Measurements from ENCODE around the gene ZNG1A. TPM values are rescaled to one million over a fixed set of nuclear protein-coding genes. Genes with fewer than 3 reads are reported as not detected.

ZNG1A gene
- total and polyA plus RNA-seq, 4 donors = 24.5 to 60.8 (median 33.9) TPM

- ATAC-seq (ENCODE audit: insufficient read depth, low FRiP score) (no peak), DNase-seq (no peak)
- H3K36me3 ChIP-seq (ENCODE audit: control insufficient read depth in 4 of 4, insufficient read depth in 4 of 4, low read length in 4 of 4) = no peaks in the 10 kb centered on the region
- H3K27ac ChIP-seq (ENCODE audit: low read depth in 1 of 2, low read length in 1 of 2) = no peak overlapping the region
- TF ChIP-seq CTCF (IDR thresholded peaks at IDR 0.05; ENCODE audit: control extremely low read depth, extremely low read depth) = no peak
- peaks cover 0 to 28% (median 22%) of the 10 kb centered on the region in 3 donors for H3K27me3 ChIP-seq (ENCODE audit: control insufficient read depth in 3 of 3, insufficient read depth in 3 of 3, low read length in 2 of 3)
- no peak overlapping the region for H3K9ac ChIP-seq (ENCODE audit: insufficient read depth in 1 of 2, low read length in 2 of 2)
- WGBS, 2 donors = 36 to 60% methylated on average over 3 of the region's 3 CpGs
- no peaks in the 10 kb centered on the region for H3K4me1 ChIP-seq (ENCODE audit: control insufficient read depth in 5 of 5, insufficient read depth in 5 of 5, low read length in 5 of 5)
- H3K4me3 ChIP-seq = no peak overlapping the region
- H3K9me3 ChIP-seq (ENCODE audit: control insufficient read depth in 4 of 4, insufficient read depth in 3 of 4, low read length in 3 of 4) = no peaks in the 10 kb centered on the region
Observed at GRCh38 chr9:212297-212696, 33.4 kb upstream of the ZNG1A start.

- Histone ChIP-seq H3K4me3 (no peak overlapping the region), H3K27me3 (ENCODE audit: control insufficient read depth in 3 of 3, insufficient read depth in 3 of 3, low read length in 2 of 3) (peaks cover 0 to 21% (median 15%) of the 10 kb centered on the region in 3 donors), H3K9ac (ENCODE audit: insufficient read depth in 1 of 2, low read length in 2 of 2) (no peak overlapping the region), H3K27ac (ENCODE audit: low read depth in 1 of 2, low read length in 1 of 2) (no peak overlapping the region), H3K9me3 (ENCODE audit: control insufficient read depth in 4 of 4, insufficient read depth in 3 of 4, low read length in 3 of 4) (no peaks in the 10 kb centered on the region), H3K4me1 (ENCODE audit: control insufficient read depth in 5 of 5, insufficient read depth in 5 of 5, low read length in 5 of 5) (no peaks in the 10 kb centered on the region), H3K36me3 (ENCODE audit: control insufficient read depth in 4 of 4, insufficient read depth in 4 of 4, low read length in 4 of 4) (no peaks in the 10 kb centered on the region)
- WGBS, 2 donors = 41 to 47% methylated on average over 5 of the region's 5 CpGs
- DNase-seq (peak in 2 of 3 donors; percentile 20 to 56), ATAC-seq (ENCODE audit: insufficient read depth, low FRiP score) (no peak)
- TF ChIP-seq CTCF (IDR thresholded peaks at IDR 0.05; ENCODE audit: control extremely low read depth, extremely low read depth) = no peak
Observed at GRCh38 chr9:211557-211956, 32.7 kb upstream of the ZNG1A start.

- DNase-seq (no peak), ATAC-seq (ENCODE audit: insufficient read depth, low FRiP score) (no peak)
- Histone ChIP-seq H3K36me3 (ENCODE audit: control insufficient read depth in 4 of 4, insufficient read depth in 4 of 4, low read length in 4 of 4) (no peaks in the 10 kb centered on the region), H3K27ac (ENCODE audit: low read depth in 1 of 2, low read length in 1 of 2) (no peak overlapping the region), H3K27me3 (ENCODE audit: control insufficient read depth in 3 of 3, insufficient read depth in 3 of 3, low read length in 2 of 3) (peaks cover 0 to 16% (median 10%) of the 10 kb centered on the region in 3 donors), H3K4me3 (no peak overlapping the region), H3K9me3 (ENCODE audit: control insufficient read depth in 4 of 4, insufficient read depth in 3 of 4, low read length in 3 of 4) (no peaks in the 10 kb centered on the region), H3K4me1 (ENCODE audit: control insufficient read depth in 5 of 5, insufficient read depth in 5 of 5, low read length in 5 of 5) (no peaks in the 10 kb centered on the region), H3K9ac (ENCODE audit: insufficient read depth in 1 of 2, low read length in 2 of 2) (no peak overlapping the region)
- 51 to 66% methylated on average over 7 of the region's 7 CpGs for WGBS, 2 donors
- TF ChIP-seq CTCF (IDR thresholded peaks at IDR 0.05; ENCODE audit: control extremely low read depth, extremely low read depth) = no peak
Observed at GRCh38 chr9:211036-211435, 32.2 kb upstream of the ZNG1A start.

- DNase-seq (no peak), ATAC-seq (ENCODE audit: insufficient read depth, low FRiP score) (no peak)
- WGBS, 2 donors = 71 to 76% methylated on average over 14 of the region's 14 CpGs
- no peak overlapping the region for H3K9ac ChIP-seq (ENCODE audit: insufficient read depth in 1 of 2, low read length in 2 of 2)
- H3K9me3 ChIP-seq (ENCODE audit: control insufficient read depth in 4 of 4, insufficient read depth in 3 of 4, low read length in 3 of 4) = no peaks in the 10 kb centered on the region
- H3K36me3 ChIP-seq (ENCODE audit: control insufficient read depth in 4 of 4, insufficient read depth in 4 of 4, low read length in 4 of 4) = no peaks in the 10 kb centered on the region
- peaks cover 0 to 8% (median 2%) of the 10 kb centered on the region in 3 donors for H3K27me3 ChIP-seq (ENCODE audit: control insufficient read depth in 3 of 3, insufficient read depth in 3 of 3, low read length in 2 of 3)
- H3K27ac ChIP-seq (ENCODE audit: low read depth in 1 of 2, low read length in 1 of 2) = peak overlapping the region in 1 of 2 donors; percentile 32
- TF ChIP-seq CTCF (IDR thresholded peaks at IDR 0.05; ENCODE audit: control extremely low read depth, extremely low read depth) = no peak
- H3K4me3 ChIP-seq = no peak overlapping the region
- no peaks in the 10 kb centered on the region for H3K4me1 ChIP-seq (ENCODE audit: control insufficient read depth in 5 of 5, insufficient read depth in 5 of 5, low read length in 5 of 5)
Observed at GRCh38 chr9:209143-209758, 30.4 kb upstream of the ZNG1A start.
